ENCODE data around the gene FAM25A.
"Not testable (repeated sequence)": the region's sequence is repeated elsewhere in the genome, so short reads cannot be mapped to it uniquely, and the experiment has no call there.

FAM25A gene

GRCh38 chr10:87013528-87013927, 6.6 kb upstream of the FAM25A start:
- DNase-seq (ENCODE audit: low read depth in 2 of 2) = not testable (repeated sequence)

GRCh38 chr10:87014986-87015716, 4.9 kb upstream of the FAM25A start:
- not testable (repeated sequence) for DNase-seq (ENCODE audit: low read depth in 2 of 2)

- DNase-seq (ENCODE audit: low read depth in 2 of 2) = not testable (repeated sequence)
Observed at GRCh38 chr10:87018127-87018526, 2.0 kb upstream of the FAM25A start.

- not testable (repeated sequence) for DNase-seq (ENCODE audit: low read depth in 2 of 2)
Observed at GRCh38 chr10:87019066-87019465, 1.0 kb upstream of the FAM25A start.

GRCh38 chr10:87019504-87019903, 590 bp upstream of the FAM25A start:
- DNase-seq (ENCODE audit: low read depth in 2 of 2) = not testable (repeated sequence)

- DNase-seq (ENCODE audit: low read depth in 2 of 2) = peak in 1 of 2 donors; percentile 6
Observed at GRCh38 chr10:87025285-87025958, 5.3 kb downstream of the FAM25A start.

- not testable (repeated sequence) for DNase-seq (ENCODE audit: low read depth in 2 of 2)
Observed at GRCh38 chr10:87026747-87027508, 6.8 kb downstream of the FAM25A start.

- DNase-seq (ENCODE audit: low read depth in 2 of 2) = not testable (repeated sequence)
Observed at GRCh38 chr10:87030419-87030818, 10.3 kb downstream of the FAM25A start.

- DNase-seq (ENCODE audit: low read depth in 2 of 2) = no peak
Observed at GRCh38 chr10:87030912-87031635, 11.0 kb downstream of the FAM25A start.

GRCh38 chr10:87036623-87037022, 16.5 kb downstream of the FAM25A start:
- no peak for DNase-seq (ENCODE audit: low read depth in 2 of 2)

- no peak for DNase-seq (ENCODE audit: low read depth in 2 of 2)
Observed at GRCh38 chr10:87038286-87038717, 18.2 kb downstream of the FAM25A start.

- DNase-seq (ENCODE audit: low read depth in 2 of 2) = no peak
Observed at GRCh38 chr10:87038786-87039185, 18.7 kb downstream of the FAM25A start.

GRCh38 chr10:87043579-87043978, 23.5 kb downstream of the FAM25A start:
- not testable (repeated sequence) for DNase-seq (ENCODE audit: low read depth in 2 of 2)

- no peak for DNase-seq (ENCODE audit: low read depth in 2 of 2)
Observed at GRCh38 chr10:87045434-87045938, 25.4 kb downstream of the FAM25A start.

- no peak for DNase-seq (ENCODE audit: low read depth in 2 of 2)
Observed at GRCh38 chr10:87053111-87053510, 33.0 kb downstream of the FAM25A start.

- no peak for DNase-seq (ENCODE audit: low read depth in 2 of 2)
Observed at GRCh38 chr10:87053577-87054181, 33.6 kb downstream of the FAM25A start.

- DNase-seq (ENCODE audit: low read depth in 2 of 2) = no peak
Observed at GRCh38 chr10:87054373-87055295, 34.5 kb downstream of the FAM25A start.

GRCh38 chr10:87058171-87058570, 38.1 kb downstream of the FAM25A start:
- DNase-seq (ENCODE audit: low read depth in 2 of 2) = no peak

GRCh38 chr10:87059401-87059800, 39.3 kb downstream of the FAM25A start:
- no peak for DNase-seq (ENCODE audit: low read depth in 2 of 2)

Data from stimulated activated CD8-positive, alpha-beta memory T cell treated with anti-CD3 and anti-CD28 coated beads, Interleukin-15, amount 100 ng/mL, for 4 hours (primary cell).